DMS 273 treated with DMSO at 0.1 percent for 48 hours (cell line): ENCODE measurements around the gene PTPA.
"Not testable (repeated sequence)": the region's sequence is repeated elsewhere in the genome, so short reads cannot be mapped to it uniquely, and the experiment has no call there.

Source experiments
- DNase-seq: peaks from one replicate; lab custom pipeline; 2025; lab: John Stamatoyannopoulos, UW

The PTPA gene

DNA sequence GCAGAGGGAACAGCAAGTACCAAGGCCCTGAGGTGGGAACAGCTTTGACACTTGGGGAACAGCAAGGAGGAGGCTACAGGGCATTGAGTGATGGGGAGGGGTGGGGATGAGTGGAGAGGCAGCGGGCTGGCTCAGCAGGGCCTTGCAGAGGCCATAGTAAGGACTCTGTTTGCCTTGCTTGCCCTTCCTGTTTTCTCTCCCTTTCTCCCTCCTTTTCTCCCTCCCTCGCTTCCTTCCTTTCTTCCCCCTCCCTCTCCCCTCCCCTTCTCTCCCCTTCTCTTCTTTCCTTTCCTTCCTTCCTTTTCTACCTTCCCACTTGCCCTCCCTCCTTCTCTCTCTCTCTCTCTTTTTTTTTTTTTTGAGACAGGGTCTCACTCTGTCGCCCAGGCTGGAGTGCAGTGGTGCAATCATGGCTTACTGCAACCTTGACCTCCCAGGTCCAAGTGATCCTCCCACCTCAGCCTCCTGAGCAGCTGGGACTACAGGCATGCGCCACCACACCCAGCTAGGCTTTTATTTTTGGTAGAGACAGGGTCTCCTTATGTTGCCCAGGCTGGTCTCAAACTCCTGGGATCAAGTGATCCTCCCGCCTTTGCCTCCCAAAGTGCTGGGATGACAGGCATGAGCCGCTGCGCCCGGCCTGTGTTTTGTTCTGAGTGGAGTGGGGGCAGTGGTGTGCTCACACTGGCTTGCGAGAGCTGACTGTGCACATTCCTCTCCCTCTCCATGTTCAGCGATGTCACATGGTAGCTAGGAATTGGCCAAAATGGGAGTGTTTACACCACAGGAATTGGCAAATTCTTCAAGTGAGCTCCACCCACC lies 49.7 kb downstream of the PTPA start:
- DNase-seq, result no peak

DNA sequence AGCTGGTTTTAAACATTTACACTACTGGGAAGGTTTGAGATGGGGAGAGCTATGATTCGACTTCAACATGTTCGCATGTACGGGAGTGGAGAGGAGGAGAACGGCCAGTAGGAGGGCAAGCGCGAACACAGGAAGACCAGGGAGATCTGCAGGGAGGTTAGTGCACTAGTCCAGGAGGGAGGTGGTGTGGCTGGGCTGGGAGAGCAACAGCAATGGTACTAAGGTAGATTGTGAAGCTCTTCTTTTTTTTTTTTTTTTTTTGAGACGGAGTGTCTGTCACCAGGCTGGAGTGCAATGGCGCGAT lies 50.3 kb downstream of the PTPA start:
- DNase-seq, result no peak

DNA sequence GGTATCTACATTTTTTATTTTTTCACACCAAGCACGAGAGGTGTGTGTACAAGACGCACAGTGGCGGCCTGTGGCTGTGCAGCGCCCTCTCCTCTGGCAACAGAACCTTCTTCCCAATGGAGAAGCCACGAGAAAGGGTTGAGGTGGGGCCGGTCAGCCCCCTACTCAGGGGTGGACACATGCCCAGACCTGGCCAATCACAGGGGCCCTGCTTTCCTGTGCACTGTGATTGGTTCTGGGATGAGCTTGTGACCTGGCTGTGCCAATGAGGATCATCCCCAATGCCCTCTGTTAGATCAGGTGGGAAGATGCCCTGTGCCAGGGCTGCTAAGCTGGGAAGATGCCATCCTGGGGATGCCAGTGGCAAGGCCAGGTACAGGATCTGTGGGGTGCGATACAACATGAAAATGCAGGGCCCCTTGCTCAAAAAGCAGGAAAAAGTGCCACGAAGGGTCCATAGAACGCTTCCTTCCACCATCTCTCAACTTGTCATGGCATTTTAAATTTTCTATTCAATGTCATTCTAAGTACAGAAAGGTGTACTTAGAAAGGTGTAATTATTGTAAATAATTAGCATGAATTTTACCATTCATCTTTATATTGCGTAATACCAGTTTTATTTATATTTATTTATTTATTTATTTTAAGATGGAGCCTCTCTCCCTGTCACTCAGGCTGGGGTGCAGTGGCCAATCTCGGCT lies 51.4 kb downstream of the PTPA start:
- no peak for DNase-seq

DNA sequence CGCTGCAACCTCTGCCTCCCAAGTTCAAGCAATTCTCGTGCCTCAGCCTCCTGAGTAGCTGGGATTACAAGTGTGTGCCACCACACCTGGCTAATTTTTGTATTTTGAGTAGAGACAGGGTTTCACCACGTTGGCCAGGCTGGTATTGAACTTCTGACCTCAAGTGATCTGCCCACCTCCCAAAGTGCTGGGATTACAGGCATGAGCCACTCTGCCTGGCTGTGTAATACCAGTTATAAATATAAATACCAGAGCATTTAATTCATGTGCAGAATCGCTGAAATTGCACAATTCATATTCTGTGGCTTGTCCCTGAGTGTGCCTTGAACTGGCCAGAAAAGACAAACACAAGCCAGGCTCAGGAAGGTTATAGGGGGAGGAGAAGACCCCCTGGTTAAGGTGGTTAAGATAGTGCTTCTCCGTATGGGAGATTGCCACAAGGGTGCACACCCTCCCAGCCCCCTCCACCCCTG lies 52.0 kb downstream of the PTPA start:
- not testable (repeated sequence) for DNase-seq

DNA sequence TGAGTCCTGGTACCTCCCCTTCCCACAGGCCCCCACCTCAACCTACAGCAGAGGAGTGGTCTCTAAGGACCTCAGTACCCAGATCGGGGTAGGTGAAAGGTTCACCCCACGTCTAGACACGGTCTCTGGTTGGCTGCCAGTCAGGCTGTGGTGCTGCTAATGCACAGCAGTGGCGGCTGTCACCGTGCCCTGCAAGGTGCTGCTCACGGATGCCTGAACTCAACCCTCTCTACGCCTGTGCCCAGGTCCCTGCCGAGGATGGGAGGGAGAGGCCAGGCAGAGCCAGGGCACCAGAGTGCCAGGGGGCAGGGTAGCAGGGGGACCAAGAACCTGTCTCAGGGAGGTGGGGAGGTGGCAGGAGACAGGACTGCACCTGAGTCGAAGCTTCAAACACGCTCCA lies 52.5 kb downstream of the PTPA start:
- no peak for DNase-seq

DNA sequence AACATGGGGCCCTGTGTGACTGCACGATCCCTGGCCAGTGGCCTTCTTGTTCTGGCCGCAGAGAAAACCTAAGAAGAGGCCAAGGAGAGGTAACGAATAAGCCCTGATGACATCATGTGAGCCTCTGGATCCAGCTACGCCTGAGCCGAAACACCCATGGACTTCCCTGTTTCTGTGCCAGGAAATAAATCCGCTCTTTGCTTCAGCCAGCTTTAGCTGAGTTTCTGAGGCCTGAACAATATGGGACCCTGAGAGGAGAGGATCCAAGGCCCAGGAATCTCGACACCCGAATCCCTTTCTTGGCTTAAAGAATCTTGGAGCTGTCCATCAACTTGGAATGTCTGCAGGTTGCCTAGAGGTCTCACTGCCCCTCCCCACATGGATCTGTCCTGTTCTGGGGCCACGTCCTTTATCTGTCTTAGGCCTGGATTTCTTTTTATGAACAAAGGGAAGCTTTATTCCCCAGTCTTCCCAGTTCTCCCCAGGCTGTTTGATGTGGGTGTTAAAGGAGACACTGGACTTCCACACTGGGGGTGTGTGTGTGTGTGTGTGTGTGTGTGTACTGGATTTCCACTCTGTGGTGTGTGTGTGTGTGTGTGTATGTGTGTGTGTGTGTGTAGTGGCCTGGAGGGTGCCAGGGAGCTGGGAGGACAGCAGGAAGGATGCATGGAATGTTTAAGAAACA lies 53.2 kb downstream of the PTPA start:
- DNase-seq, result no peak

DNA sequence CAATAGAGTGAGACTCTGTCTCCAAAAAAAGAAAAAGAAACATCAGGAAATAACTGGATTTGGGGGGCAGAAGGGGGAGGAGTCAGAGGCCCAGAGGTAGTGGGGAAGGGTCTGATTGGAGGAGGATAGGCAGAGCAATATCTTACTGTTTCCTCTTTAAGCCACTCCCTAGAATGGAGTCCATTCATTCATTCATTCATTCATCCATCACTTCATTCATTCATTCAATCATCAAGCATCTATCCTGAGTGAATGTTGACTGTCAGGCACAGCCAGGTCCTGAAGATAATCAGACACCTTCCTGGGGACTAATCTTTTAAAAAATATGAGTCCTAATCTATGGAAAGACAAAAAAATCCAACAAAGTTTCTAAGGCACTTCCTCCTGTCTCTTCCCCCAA lies 54.0 kb downstream of the PTPA start:
- no peak for DNase-seq

DNA sequence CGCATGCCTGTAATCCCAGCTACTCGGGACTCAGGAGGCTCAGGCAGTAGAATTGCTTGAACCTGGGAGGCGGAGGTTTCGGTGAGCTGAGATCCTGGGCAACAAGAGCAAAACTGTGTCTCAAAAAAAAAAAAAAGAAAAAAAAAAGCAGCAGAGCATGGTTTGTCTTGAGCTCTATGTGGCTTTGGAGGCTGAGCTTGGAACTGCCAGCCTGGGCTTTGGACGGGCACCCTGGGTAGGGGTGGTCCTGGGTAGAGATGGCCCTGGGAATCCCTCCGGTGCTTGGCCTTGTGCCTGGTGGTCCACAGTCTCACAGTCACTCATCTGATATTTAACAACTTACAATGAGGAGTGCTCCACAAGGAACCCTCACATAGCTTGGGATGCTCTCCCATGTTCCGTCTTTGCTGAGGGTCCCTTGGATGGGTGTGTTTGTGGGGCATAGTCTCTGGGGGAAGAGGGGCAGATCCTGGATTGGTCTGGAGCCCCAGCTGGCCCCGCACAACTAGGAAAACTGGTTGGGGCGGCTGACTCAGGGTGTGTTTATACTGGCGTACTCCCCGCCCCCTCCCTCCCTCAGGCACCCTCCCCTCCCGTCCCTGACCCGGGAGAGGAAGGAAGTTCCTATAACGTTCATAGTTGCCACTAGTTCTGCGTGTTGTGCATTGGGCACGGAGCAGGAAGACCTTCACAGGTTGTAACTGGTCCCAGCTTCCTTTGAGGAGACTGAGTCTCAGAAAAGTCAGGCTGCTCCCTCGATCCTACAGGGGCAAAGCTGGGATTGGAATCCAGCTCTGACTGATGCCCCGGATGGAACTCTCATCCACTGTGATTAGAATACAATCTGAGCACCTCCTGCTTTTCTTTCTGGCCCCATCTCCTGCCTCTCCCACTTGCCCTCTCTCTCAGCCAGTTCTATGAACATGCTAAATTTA lies 55.7 kb downstream of the PTPA start:
- DNase-seq, result no peak

DNA sequence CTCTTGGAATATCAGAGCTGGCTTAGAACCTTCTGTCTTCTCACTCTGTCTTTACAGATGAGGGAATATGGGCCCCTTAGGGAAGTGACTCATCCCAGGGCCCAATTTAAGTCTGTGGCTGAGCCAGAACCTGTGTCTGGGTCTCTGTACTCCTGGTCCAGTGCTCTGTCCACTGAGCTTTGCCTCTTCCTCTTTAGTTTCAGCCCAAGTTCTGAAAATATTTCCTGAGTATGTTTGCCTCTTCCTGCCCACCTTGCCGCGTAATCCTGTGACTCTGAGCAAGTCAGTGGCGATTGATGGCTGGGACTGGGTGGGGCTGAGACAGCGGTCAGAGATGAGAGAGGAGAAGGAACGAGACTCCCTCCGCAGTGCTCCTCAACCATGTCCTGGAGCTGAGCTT lies 59.0 kb downstream of the PTPA start:
- no peak for DNase-seq

DNA sequence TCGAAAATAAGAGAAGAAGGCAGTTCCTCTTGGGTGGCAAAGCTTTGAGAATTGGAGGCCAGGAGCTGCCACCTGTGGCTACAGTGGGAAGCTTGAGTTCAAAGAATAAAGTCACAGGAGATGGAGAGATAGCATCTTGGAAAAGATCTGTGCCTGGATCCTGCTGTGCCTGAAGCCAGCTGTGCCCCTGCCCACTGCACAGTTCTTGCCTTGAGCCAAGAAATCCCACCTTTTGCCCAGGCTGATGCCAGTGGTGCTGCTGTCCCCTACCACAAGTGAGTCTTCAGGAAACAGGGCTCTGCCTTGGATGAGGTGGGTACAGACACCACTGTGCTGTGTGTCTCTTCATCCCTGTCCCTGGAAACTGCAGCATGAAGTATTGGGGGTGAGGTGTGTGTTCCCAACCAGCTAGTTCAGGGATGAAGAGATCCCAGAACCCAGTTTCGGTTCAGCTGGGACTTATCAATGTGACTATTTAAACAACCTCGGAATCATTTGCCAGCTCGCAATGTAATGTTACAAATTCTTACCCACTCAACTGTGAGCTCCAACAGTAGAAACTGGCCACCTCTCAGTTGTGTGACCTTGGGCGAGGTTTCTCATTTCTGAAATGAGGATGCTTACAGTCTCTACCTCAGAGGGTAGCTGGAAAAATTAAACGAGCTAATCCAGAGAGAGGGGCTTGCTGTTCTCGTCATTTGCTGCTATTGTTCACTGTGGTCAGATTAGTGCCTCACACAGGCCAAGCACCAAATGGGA lies 61.0 kb downstream of the PTPA start:
- no peak for DNase-seq

DNA sequence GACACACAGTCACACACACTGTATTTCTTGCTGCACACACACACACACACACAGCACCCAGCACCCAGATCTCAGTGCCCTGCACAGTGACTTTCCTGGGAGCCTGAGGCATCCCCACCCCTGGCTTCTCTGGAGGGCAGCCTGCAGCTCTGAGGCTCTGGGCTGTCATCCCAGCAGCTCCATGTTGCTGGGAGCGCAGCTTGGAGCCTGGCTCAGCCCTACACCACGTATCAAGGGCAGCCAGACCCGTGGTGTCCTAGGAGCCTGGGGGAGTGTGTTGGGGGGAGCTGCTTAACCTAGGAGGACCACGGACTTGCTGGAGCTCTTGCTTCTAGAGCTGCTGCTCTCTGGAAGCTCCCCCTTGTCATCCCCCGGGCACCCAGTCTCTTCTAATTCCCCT lies 61.6 kb downstream of the PTPA start:
- DNase-seq, result no peak

DNA sequence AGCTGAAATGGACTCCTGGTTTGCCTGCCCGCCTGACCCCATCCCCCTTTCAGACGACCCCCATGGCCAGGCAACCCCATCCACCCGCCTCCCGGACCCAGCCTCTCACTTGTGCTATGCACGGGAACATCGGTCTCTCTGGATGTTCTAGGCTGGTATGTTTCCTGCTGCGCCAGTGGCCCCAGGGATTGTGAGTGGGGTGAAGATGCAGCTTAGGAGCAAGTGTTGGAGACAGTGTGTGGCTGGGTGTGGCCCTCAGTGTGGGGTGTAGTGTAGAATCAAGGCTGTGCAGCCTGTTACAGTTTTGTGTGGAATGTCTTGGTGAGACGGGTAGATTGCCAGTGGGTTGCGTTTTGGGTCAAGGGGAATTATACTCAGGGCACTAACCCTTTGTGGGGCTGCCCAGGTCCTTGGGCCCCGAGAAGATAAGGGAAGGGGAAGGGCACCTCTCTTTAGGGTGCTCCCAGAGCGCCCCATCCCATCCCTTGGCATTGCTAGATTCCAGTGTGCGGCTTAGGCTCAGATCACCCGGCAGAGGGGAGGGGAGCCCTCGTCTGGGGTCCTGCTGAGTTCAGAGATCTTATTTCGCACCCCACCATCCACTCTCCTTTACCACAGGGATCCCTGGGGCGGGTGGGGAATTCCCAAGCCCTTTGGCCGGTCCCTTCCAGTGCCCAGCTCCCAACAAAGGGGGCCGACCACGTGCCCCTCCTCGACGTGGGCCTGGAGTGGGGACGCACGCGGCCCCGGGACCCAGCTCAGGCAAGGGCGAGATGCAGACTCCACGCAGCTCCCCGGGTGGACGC lies 62.3 kb downstream of the PTPA start:
- no peak for DNase-seq

DNA sequence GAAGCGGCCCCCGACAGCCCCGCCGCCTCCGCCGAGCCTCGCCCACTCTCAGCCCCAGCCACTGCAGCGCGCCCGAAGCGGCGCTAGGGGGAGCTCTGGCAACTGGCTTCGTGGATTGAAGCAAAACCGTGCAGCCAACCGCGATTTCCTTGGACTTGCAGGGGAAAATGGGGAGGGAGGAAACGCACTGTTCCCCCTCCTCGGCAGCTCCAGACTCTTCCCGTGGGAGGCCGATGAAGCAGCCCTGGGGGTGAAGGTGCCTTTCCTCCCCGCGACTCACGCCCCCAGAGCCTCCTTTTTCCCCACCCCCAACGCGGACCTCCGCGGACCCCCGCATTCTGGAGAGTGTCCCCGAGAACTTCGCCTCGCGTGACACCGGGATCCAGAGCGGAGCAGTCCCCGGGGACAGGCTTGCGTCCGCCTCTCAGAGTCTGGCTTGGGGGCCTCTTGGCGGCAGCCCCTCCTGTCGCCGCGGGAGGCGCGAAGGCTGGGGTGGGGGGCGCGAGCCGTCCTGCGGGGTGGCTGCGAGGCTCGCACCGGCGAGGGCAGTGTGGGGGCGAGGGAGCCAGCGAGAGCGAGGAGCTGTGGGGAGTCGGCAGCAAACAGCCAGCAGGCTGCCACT lies 63.0 kb downstream of the PTPA start:
- DNase-seq, result peak; percentile 47

DNA sequence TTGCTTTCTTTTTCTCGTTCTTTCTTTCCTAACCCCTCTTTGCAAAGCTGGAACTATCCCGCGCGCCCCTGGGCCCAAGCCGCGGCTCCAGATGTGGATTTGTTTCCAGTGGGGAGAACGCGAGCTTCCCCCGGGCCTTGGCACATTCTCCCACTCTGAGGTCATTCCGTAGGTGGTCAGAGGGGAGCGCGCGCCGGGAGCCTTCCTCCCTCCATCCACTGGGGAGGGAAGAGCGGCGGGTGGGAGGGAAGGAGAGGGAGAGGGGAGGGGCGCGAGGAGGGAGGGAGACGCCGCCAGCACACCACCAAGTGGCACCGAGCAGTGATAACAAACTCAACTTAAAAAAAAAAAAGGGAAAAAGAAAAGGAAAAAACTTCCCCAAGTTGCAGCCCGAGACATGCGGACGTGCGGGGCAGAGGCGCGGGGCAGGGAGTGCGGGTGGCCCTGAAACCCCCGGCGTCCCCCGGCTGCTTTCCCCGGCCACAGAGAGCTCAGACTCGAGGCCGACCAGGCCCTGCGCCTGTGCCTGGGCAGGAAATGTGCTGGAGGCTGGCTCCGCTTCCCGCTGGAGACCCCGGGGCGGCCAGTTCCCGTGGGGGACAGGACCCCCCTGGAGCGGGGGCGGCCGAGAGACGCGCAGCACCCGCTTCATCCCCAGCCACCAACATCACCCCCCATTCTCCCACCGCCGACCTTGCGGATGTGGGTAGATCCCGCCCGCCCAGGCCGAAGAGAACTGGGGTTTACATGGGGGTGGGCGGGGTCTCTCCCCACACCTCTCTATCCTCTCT lies 63.7 kb downstream of the PTPA start:
- peak; percentile 56 for DNase-seq

DNA sequence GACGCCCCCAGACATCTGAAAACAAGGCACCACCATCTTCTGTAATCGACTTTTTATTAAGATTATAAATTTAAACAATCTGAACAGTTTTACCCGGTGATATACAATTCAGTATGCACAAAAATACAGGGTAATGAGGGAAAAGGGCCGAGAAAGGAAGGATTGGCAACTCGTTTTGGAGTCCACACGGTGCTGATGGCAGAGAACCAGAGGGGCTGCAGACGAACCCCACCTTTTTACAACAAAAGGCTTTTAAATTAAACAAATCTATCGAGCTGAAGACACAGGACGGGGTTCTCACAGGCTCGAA lies 64.3 kb downstream of the PTPA start:
- no peak for DNase-seq

DNA sequence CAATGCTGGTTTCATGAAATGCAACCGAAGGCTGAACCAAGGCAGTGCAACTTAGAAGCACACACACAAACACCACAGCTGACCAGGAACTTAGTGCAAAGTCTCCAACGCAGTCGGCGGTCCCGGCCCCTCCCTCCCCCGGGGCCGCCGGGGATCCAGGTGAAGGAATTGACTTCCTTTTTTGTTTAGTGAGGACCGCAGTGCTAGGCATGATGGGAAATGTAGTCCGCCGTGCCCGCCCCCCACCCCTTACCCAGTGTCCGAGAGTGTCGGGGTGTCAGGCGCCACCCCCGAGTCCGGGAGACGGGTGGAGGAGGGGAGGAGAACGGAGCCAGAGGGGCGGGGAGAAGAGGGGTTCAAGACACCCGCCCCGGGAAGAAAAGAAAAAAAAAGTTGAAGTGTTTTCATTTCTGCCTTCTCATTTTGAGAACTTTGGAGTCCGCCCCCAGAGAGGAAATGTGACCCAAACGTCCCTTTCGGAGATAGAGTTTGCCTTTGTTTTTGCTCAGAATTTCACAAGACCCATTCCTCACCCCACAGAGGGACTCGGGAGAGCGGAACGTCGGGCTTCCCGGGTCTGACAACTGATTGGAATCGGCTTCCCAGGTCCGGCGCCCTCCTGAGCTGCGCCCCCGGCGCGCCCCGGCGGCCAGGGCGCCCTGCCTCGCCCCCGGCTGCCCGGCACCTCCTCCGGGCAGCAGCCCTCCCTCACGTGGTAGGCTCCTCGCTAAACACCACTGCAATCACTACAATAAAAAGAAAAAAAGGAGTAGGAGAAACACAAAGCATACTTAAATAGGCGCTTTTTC lies 64.8 kb downstream of the PTPA start:
- peak; percentile 63 for DNase-seq

DNA sequence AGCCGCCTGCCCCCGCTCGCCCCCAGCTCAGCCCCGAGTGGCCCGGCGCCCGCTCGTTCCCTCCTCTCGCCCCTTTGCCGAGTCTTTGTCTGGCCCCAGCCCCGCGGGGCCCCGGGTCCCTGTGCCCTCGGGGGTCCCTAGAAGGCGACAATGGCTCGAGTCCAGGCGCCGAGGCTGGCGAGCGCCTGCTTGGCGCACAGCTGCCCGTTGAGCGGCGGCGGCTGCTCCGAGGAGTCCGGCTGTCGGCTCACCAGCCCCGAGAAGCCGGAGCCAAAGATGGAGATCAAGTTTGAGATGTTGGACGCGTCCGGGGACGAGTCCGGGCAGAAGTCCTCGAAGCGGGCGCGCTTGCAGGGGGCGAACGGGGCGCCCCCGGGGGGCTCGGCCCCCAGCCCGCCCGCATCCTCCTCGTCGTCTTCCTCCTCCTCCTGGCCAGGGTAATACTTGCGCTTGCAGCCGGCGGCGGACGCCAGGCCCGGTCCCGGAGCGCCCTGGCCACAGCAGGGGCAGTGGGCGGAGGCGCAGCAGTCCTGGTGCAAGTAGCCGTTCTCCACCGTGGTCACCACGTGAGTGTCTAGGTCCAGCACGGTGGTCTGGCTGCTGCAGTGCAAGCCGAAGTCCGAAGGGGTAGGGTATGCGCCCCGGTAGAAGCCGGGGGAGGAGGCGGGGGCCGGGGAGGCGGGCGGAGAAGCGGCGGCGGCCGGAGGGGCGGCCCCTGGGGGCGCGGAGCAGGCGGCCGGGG lies 65.7 kb downstream of the PTPA start:
- DNase-seq, result no peak

DNA sequence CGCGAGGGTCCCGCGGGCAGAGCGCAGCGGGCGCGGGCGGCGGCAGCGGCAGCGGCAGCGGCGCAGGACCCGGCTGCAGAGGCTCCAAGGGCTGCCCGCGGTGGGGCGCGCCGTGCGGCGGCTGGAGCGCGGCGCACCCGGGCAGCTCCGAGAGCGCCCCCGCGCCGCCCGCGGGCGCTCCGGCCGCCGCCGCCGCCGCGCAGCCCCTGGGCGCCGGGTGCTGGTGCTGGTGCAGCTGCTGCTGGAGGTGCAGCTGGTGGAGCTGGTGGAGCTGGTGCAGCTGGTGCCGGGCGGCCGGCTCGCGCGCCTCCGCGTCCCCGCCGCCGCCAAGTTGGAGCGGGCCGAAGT lies 66.2 kb downstream of the PTPA start:
- no peak for DNase-seq
